HuH-7.5 (cell line): ENCODE measurements around the gene HARBI1.

Source experiments
- DNase-seq: peaks from one replicate; pipeline ENCODE4 v3.0.0; 2011; ENCODE audit warnings: low spot score

HARBI1 gene

GRCh38 chr11:46633291-46634217 lies 16.5 kb upstream of the HARBI1 start:
- DNase-seq = no peak

GRCh38 chr11:46632502-46632901 lies 15.5 kb upstream of the HARBI1 start:
- DNase-seq = no peak

GRCh38 chr11:46631676-46632075 lies 14.6 kb upstream of the HARBI1 start:
- no peak for DNase-seq

GRCh38 chr11:46630237-46630636 lies 13.2 kb upstream of the HARBI1 start:
- no peak for DNase-seq

GRCh38 chr11:46628961-46629360 lies 11.9 kb upstream of the HARBI1 start:
- no peak for DNase-seq

- DNase-seq = no peak
Observed at GRCh38 chr11:46625406-46625805, 8.4 kb upstream of the HARBI1 start.

- DNase-seq = no peak
Observed at GRCh38 chr11:46618837-46619236, 1.8 kb upstream of the HARBI1 start.

- DNase-seq = no peak
Observed at GRCh38 chr11:46617972-46618314, 916 bp upstream of the HARBI1 start.

GRCh38 chr11:46616551-46617133 lies 385 bp downstream of the HARBI1 start:
- DNase-seq = no peak

- DNase-seq = no peak
Observed at GRCh38 chr11:46615756-46616155, 1.3 kb downstream of the HARBI1 start.

- DNase-seq = no peak
Observed at GRCh38 chr11:46612326-46612725, 4.7 kb downstream of the HARBI1 start.

- no peak for DNase-seq
Observed at GRCh38 chr11:46611526-46612304, 5.3 kb downstream of the HARBI1 start.

- no peak for DNase-seq
Observed at GRCh38 chr11:46609386-46609785, 7.6 kb downstream of the HARBI1 start.

- no peak for DNase-seq
Observed at GRCh38 chr11:46607516-46607915, 9.5 kb downstream of the HARBI1 start.

- DNase-seq = no peak
Observed at GRCh38 chr11:46604796-46605195, 12.2 kb downstream of the HARBI1 start.

- DNase-seq = no peak
Observed at GRCh38 chr11:46603704-46604308, 13.2 kb downstream of the HARBI1 start.

GRCh38 chr11:46601129-46601528 lies 15.9 kb downstream of the HARBI1 start:
- no peak for DNase-seq

GRCh38 chr11:46600194-46600960 lies 16.6 kb downstream of the HARBI1 start:
- DNase-seq = no peak

- DNase-seq = no peak
Observed at GRCh38 chr11:46599340-46600193, 17.5 kb downstream of the HARBI1 start.

- no peak for DNase-seq
Observed at GRCh38 chr11:46597609-46598219, 19.3 kb downstream of the HARBI1 start.
